ENCODE results near the gene ERAP2.

ERAP2 gene

GRCh38 chr5:96896276-96896675 is 20.0 kb downstream of the ERAP2 start:
- Histone ChIP-seq H3K9me3 (ENCODE audit: control insufficient read depth, low read length) (no peaks in the 10 kb centered on the region), H3K4me3 (ENCODE audit: insufficient read depth in 1 of 2, low read depth in 1 of 2, low read length in 2 of 2) (no peak overlapping the region), H3K4ac (ENCODE audit: low read depth in 1 of 2, low read length in 2 of 2) (no peak overlapping the region), H2AK5ac (ENCODE audit: low read length, severe bottlenecking) (no peak overlapping the region), H3K79me1 (replicated peaks; ENCODE audit: low read length, poor library complexity, severe bottlenecking) (peaks cover 1% of the 10 kb centered on the region), H4K91ac (ENCODE audit: low read length) (no peak overlapping the region), H4K8ac (ENCODE audit: low read length) (no peak overlapping the region), H3K27me3 (ENCODE audit: control insufficient read depth in 1 of 2, insufficient read depth in 1 of 2, low read length in 2 of 2) (no peaks in the 10 kb centered on the region), H3K9ac (ENCODE audit: low read length) (no peak overlapping the region), H2BK12ac (ENCODE audit: low read length in 2 of 2) (no peak overlapping the region), H2BK15ac (ENCODE audit: low read depth, poor library complexity, severe bottlenecking) (no peak overlapping the region), H3K4me2 (ENCODE audit: low read length, poor library complexity, severe bottlenecking) (no peak overlapping the region), H2BK120ac (ENCODE audit: low read depth, low read length) (no peak overlapping the region), H3K36me3 (ENCODE audit: control insufficient read depth in 1 of 2, insufficient read depth in 2 of 2, low read depth in 1 of 2, low read length in 2 of 2) (peaks cover 3 to 78% of the 10 kb centered on the region in 2 experiments), H3K4me1 (ENCODE audit: control insufficient read depth, insufficient read depth, low read depth, low read length) (peaks cover 3% of the 10 kb centered on the region), H2AFZ (ENCODE audit: low read depth, low read length) (no peak overlapping the region), H3K23ac (ENCODE audit: low read length in 2 of 2) (no peak overlapping the region), H3K18ac (ENCODE audit: low read depth in 1 of 2, low read length in 2 of 2) (no peak overlapping the region), H3K27ac (ENCODE audit: low read length, poor library complexity, severe bottlenecking) (no peak overlapping the region), H3K14ac (ENCODE audit: low read length in 2 of 2) (no peak overlapping the region), H2BK5ac (ENCODE audit: low read depth, low read length, poor library complexity, severe bottlenecking) (no peak overlapping the region)
- no peak for DNase-seq
- 100% methylated on average over 3 of the region's 4 CpGs for WGBS

- no peak overlapping the region for H3K27ac ChIP-seq (ENCODE audit: low read length, poor library complexity, severe bottlenecking)
- no peaks in the 10 kb centered on the region for H3K9me3 ChIP-seq (ENCODE audit: control insufficient read depth, low read length)
- no peak overlapping the region for H2BK5ac ChIP-seq (ENCODE audit: low read depth, low read length, poor library complexity, severe bottlenecking)
- H3K4ac ChIP-seq (ENCODE audit: low read depth in 1 of 2, low read length in 2 of 2): no peak overlapping the region
- H3K18ac ChIP-seq (ENCODE audit: low read depth in 1 of 2, low read length in 2 of 2): no peak overlapping the region
- no peak overlapping the region for H2BK120ac ChIP-seq (ENCODE audit: low read depth, low read length)
- no peak overlapping the region for H4K91ac ChIP-seq (ENCODE audit: low read length)
- H3K4me3 ChIP-seq (ENCODE audit: insufficient read depth in 1 of 2, low read depth in 1 of 2, low read length in 2 of 2): no peak overlapping the region
- no peak overlapping the region for H3K14ac ChIP-seq (ENCODE audit: low read length in 2 of 2)
- no peaks in the 10 kb centered on the region for H3K27me3 ChIP-seq (ENCODE audit: control insufficient read depth in 1 of 2, insufficient read depth in 1 of 2, low read length in 2 of 2)
- no peak overlapping the region for H2AK5ac ChIP-seq (ENCODE audit: low read length, severe bottlenecking)
- no peak overlapping the region for H2BK15ac ChIP-seq (ENCODE audit: low read depth, poor library complexity, severe bottlenecking)
- WGBS: 82% methylated on average over 1 of the region's 3 CpGs
- H3K36me3 ChIP-seq (ENCODE audit: control insufficient read depth in 1 of 2, insufficient read depth in 2 of 2, low read depth in 1 of 2, low read length in 2 of 2): peaks cover 3 to 83% of the 10 kb centered on the region in 2 experiments
- no peak overlapping the region for H3K4me2 ChIP-seq (ENCODE audit: low read length, poor library complexity, severe bottlenecking)
- peaks cover 1% of the 10 kb centered on the region for H3K79me1 ChIP-seq (replicated peaks; ENCODE audit: low read length, poor library complexity, severe bottlenecking)
- no peak overlapping the region for H3K23ac ChIP-seq (ENCODE audit: low read length in 2 of 2)
- H2AFZ ChIP-seq (ENCODE audit: low read depth, low read length): no peak overlapping the region
- DNase-seq: no peak
- peaks cover 3% of the 10 kb centered on the region for H3K4me1 ChIP-seq (ENCODE audit: control insufficient read depth, insufficient read depth, low read depth, low read length)
- no peak overlapping the region for H2BK12ac ChIP-seq (ENCODE audit: low read length in 2 of 2)
- no peak overlapping the region for H4K8ac ChIP-seq (ENCODE audit: low read length)
- H3K9ac ChIP-seq (ENCODE audit: low read length): no peak overlapping the region
These were observed 20.5 kb downstream of the ERAP2 start for GRCh38 chr5:96896806-96897205.

GRCh38 chr5:96901384-96901783 is 25.1 kb downstream of the ERAP2 start:
- no peak overlapping the region for H2BK5ac ChIP-seq (ENCODE audit: low read depth, low read length, poor library complexity, severe bottlenecking)
- H3K18ac ChIP-seq (ENCODE audit: low read depth in 1 of 2, low read length in 2 of 2): no peak overlapping the region
- no peak overlapping the region for H2BK12ac ChIP-seq (ENCODE audit: low read length in 2 of 2)
- no peak for DNase-seq
- H2AFZ ChIP-seq (ENCODE audit: low read depth, low read length): no peak overlapping the region
- H2BK15ac ChIP-seq (ENCODE audit: low read depth, poor library complexity, severe bottlenecking): no peak overlapping the region
- no peaks in the 10 kb centered on the region for H3K4me1 ChIP-seq (ENCODE audit: control insufficient read depth, insufficient read depth, low read depth, low read length)
- no peak overlapping the region for H3K27ac ChIP-seq (ENCODE audit: low read length, poor library complexity, severe bottlenecking)
- H3K4ac ChIP-seq (ENCODE audit: low read depth in 1 of 2, low read length in 2 of 2): no peak overlapping the region
- no peaks in the 10 kb centered on the region for H3K9me3 ChIP-seq (ENCODE audit: control insufficient read depth, low read length)
- H4K91ac ChIP-seq (ENCODE audit: low read length): no peak overlapping the region
- H3K23ac ChIP-seq (ENCODE audit: low read length in 2 of 2): no peak overlapping the region
- H3K14ac ChIP-seq (ENCODE audit: low read length in 2 of 2): no peak overlapping the region
- no peaks in the 10 kb centered on the region for H3K27me3 ChIP-seq (ENCODE audit: control insufficient read depth in 1 of 2, insufficient read depth in 1 of 2, low read length in 2 of 2)
- H3K4me3 ChIP-seq (ENCODE audit: insufficient read depth in 1 of 2, low read depth in 1 of 2, low read length in 2 of 2): no peak overlapping the region
- no peak overlapping the region for H2AK5ac ChIP-seq (ENCODE audit: low read length, severe bottlenecking)
- H3K4me2 ChIP-seq (ENCODE audit: low read length, poor library complexity, severe bottlenecking): no peak overlapping the region
- 80% methylated on average over 5 of the region's 6 CpGs for WGBS
- H2BK120ac ChIP-seq (ENCODE audit: low read depth, low read length): no peak overlapping the region
- no peaks in the 10 kb centered on the region for H3K79me1 ChIP-seq (replicated peaks; ENCODE audit: low read length, poor library complexity, severe bottlenecking)
- H3K36me3 ChIP-seq (ENCODE audit: control insufficient read depth in 1 of 2, insufficient read depth in 2 of 2, low read depth in 1 of 2, low read length in 2 of 2): peaks cover 3 to 76% of the 10 kb centered on the region in 2 experiments
- H3K9ac ChIP-seq (ENCODE audit: low read length): no peak overlapping the region
- no peak overlapping the region for H4K8ac ChIP-seq (ENCODE audit: low read length)

GRCh38 chr5:96901841-96902240 is 25.5 kb downstream of the ERAP2 start:
- Histone ChIP-seq H3K14ac (ENCODE audit: low read length in 2 of 2) (no peak overlapping the region), H3K27ac (ENCODE audit: low read length, poor library complexity, severe bottlenecking) (no peak overlapping the region), H2BK120ac (ENCODE audit: low read depth, low read length) (no peak overlapping the region), H3K9ac (ENCODE audit: low read length) (no peak overlapping the region), H3K36me3 (ENCODE audit: control insufficient read depth in 1 of 2, insufficient read depth in 2 of 2, low read depth in 1 of 2, low read length in 2 of 2) (peaks cover 3 to 72% of the 10 kb centered on the region in 2 experiments), H2BK5ac (ENCODE audit: low read depth, low read length, poor library complexity, severe bottlenecking) (no peak overlapping the region), H3K4me2 (ENCODE audit: low read length, poor library complexity, severe bottlenecking) (no peak overlapping the region), H4K8ac (ENCODE audit: low read length) (no peak overlapping the region), H2BK15ac (ENCODE audit: low read depth, poor library complexity, severe bottlenecking) (no peak overlapping the region), H3K23ac (ENCODE audit: low read length in 2 of 2) (no peak overlapping the region), H2BK12ac (ENCODE audit: low read length in 2 of 2) (no peak overlapping the region), H3K9me3 (ENCODE audit: control insufficient read depth, low read length) (no peaks in the 10 kb centered on the region), H3K4me1 (ENCODE audit: control insufficient read depth, insufficient read depth, low read depth, low read length) (no peaks in the 10 kb centered on the region), H3K4me3 (ENCODE audit: insufficient read depth in 1 of 2, low read depth in 1 of 2, low read length in 2 of 2) (no peak overlapping the region), H2AFZ (ENCODE audit: low read depth, low read length) (no peak overlapping the region), H2AK5ac (ENCODE audit: low read length, severe bottlenecking) (no peak overlapping the region), H3K27me3 (ENCODE audit: control insufficient read depth in 1 of 2, insufficient read depth in 1 of 2, low read length in 2 of 2) (no peaks in the 10 kb centered on the region), H4K91ac (ENCODE audit: low read length) (no peak overlapping the region), H3K79me1 (replicated peaks; ENCODE audit: low read length, poor library complexity, severe bottlenecking) (no peaks in the 10 kb centered on the region), H3K4ac (ENCODE audit: low read depth in 1 of 2, low read length in 2 of 2) (no peak overlapping the region), H3K18ac (ENCODE audit: low read depth in 1 of 2, low read length in 2 of 2) (no peak overlapping the region)
- 100% methylated on average over 1 of the region's 1 CpG for WGBS
- DNase-seq: no peak

Data from mesenchymal stem cell (in vitro differentiated cells and primary cell).